ENCODE measurements around the gene UST.

Gene UST

GRCh38 chr6:149046164-149046821, 299.5 kb downstream of the UST start:
- DNase-seq: no peak

DNA sequence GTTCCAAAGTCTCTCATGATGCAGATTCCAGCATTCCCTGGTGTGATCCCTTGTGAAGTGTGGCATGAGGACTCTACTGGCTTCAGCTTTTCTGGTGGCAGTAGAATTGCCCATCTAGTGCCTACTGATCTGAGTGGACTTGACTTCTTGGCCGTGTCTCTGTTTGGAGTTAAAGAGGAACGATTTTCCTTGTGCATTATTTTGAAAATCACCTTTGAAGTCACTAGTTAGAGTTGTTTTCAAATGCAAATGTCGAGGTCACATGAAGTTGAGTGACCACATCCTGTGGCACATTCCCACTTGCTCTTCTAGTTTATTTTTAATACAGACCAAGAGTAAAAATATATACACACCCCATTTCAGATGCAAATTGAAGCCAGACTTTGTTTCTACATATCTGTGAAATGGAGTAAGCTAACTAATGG, 300.0 kb downstream of the UST start:
- peak in 1 of 5 experiments; percentile 73 for DNase-seq

DNA sequence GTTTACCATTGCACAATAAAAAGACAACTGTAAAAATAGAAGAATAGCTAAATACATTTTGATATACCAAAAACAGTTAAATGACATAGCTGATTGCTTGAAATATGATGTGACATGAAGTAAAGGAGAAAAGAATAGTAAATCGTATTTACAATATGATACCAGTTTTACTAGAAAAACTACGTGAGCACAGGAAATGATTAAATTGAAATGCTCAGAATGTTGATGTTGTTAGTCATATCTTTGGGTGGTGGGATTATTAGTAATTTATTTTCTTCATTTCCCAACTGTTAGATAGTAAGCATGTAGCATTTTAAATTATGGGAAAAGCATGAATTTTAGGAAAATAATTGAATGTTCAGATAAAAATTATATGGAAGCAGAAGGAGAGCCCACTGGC, 302.4 kb downstream of the UST start:
- no peak for DNase-seq

DNA sequence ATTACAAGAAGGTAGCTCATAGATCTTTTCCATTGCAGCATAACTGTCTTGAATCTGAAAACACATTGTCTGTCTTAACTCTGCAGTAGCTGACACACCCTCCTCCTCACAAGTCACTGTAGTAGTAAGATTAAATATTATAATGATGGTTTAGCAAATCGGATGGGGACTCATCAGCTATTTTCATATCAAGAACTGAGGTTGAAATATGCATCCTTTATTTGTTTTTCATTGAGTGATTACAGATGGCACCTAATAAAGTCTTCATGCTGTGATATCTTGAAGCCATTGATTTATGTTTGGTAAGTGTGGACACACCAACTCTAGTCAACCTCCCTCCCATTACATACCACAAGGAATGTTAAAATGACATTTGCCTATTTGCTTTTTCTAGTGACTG, 303.3 kb downstream of the UST start:
- DNase-seq: no peak

- peak in 1 of 5 experiments; percentile 92 for DNase-seq
These were observed 305.7 kb downstream of the UST start for GRCh38 chr6:149052350-149053106.

GRCh38 chr6:149053848-149054558, 307.2 kb downstream of the UST start:
- DNase-seq: peak in 2 of 5 experiments; percentile 18 to 38

GRCh38 chr6:149054559-149055194, 307.8 kb downstream of the UST start:
- DNase-seq: no peak

DNA sequence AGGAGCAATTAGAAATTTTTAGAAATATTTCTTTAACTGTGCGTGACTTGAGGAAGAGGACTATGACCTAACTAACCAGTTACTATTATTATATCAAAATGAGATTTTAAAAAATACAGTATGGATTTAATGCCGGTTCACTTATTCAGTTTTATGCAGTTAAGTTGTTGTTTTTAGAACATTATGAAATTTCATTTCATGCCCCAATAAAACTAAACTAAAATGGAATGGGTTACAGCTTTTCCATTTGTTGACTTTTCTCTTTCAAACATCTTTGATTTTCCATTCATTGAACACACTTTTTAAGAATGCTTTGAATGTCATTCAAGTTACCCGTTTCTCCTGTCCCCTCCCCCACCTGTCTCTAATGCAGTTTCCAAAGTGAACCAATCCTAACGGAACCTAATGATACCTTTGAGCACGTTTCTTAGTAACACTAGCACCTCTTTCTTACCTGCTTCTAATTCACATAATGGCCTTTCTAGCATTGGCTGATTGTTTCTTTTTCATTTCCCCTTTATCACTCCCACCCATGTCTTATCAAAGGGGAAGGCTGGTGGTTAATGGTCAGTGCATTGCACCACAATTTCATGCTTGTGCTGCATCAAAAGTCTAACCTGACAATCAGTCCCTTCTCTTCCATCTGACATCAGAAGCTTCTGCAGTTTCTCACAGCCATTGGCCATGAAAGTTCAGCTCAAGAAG, 308.5 kb downstream of the UST start:
- no peak for DNase-seq

DNA sequence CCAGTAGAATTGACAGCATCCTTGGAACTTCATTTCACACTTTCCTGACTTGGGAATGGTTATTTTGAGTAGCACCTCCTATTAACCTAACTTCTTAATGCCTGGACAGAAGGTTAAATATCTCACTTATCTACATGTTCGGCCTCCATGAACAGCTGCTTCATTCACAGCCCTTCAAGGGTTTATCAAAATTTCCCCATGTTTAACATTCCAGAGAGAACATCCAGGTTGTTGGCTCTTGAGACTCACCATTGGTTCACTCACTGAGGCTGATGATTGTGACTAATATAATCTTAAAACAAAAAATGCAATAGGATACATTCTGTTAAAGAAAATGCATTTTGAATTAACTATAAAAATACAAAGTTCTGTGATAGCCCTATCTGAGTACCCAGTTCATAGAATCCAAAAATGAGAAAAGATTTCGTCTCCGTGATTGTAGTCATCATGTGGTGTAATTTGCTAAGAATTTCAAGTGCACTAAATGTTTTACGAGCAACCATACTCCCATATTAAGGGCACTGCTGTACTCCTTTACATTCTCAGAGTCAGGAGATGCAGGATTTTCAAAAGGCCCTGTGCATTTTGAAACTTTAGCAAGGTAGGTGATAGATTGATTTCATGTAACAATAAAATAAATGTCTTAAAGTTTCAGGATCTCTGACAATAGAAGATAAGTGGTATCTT, 310.1 kb downstream of the UST start:
- no peak for DNase-seq

- no peak for DNase-seq
These were observed 310.6 kb downstream of the UST start for GRCh38 chr6:149057464-149057840.

- no peak for DNase-seq
These were observed 312.7 kb downstream of the UST start for GRCh38 chr6:149059557-149059956.

GRCh38 chr6:149060300-149060984, 313.6 kb downstream of the UST start:
- DNase-seq: peak; percentile 13 to 82 (median 40)

DNA sequence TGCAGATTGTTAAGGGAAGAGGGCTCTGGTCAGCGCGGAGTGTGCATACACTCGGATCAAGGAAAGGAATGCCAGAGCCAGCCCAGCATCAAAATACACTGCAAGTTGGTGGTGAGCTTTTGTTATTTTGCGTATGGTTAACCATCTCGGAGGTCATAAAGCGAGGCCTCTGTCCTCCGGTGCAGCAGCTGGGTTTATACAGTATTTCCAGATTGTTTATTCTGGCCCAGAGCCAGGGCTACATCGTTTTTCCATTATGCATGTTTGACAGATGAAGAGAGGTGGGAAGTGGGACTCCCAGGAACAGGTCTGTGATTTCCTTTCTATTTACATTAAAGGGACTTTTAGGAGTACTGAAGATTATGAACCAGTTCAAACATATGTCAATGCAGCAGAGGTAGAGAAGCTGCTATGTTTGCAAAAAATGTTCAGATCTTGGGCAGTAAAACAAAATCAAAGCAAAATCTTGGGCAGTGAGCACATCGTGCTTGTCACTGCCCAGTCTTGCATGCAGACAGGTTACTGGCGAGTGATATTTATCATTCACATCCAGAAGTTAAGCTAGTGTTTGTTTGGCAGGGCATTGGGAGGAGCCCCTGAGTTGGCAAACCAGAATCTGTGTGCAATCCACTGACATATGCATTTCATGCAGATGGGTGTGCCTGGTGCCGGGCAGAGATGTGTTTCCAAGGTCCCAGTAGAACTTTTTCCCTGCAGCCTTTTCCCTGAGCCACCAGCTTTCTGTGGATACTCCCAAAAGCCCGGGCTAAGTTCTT, 314.3 kb downstream of the UST start:
- DNase-seq: no peak

DNA sequence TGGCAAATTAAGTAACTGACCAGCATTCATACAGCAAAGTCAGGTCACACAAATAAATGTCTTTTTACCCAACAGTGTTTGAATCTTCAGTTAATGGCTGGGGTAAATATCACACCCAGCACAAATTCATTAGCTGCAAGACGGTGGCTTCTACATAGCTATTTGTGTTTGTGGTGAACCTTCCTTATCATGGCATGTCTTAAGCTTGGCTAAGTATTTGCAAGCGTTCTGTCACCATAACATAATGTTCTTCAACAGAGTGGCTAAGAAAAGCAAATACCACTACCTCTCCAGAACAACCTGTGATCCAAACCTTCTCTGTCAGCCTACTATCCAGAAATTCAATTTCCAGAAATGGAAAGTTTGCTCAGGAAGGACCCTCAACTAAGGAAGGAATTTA, 315.1 kb downstream of the UST start:
- no peak for DNase-seq

GRCh38 chr6:149062653-149063348, 316.0 kb downstream of the UST start:
- DNase-seq: no peak

DNA sequence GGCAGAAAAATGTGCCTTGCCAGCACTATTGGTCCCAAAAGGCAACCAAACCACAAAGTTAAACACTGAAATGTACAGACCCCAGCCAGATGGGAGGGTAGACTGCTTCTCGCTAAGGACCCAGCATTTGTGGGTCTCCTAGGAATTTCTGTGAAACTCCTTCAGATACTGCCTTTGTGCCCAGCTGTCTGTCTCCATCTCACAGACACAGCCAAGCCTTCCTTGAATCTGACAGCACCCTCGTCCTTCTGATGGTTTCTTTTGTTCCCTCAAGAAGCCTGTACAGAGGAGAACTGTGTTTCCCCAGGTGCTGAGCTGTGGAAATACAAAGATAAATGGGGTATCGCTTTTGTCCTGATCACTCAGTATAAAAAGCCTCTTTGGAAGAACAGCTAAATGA, 316.6 kb downstream of the UST start:
- no peak for DNase-seq

- DNase-seq: no peak
These were observed 317.3 kb downstream of the UST start for GRCh38 chr6:149064001-149064659.

DNA sequence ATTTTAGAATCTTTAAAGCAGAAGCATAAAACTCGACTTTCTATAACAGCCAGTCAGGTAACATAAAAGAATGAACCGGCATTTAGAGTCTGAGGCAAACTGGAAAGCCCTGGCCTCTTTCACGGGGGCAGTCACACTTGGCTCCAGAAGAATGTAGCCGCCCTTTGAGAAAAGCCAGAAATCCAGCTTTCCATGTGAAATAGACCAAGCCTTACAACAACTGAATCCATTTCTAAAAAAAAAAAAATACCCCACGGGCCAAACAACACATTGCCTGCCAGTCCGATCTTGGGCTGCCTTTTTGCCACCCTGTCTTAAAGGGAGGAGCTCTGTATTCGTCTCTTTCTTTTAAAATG, 317.8 kb downstream of the UST start:
- DNase-seq: no peak

- DNase-seq: no peak
These were observed 318.3 kb downstream of the UST start for GRCh38 chr6:149065121-149065520.

All from T-helper 2 cell (primary cell).